HG03108 (cell line): ENCODE data around the gene SMIM22.
"Not testable (repeated sequence)": the region's sequence is repeated elsewhere in the genome, so short reads cannot be mapped to it uniquely, and the experiment has no call there.

ENCODE experiments used
- ATAC-seq: cut with Tn5 transposase; IDR thresholded peaks from one replicate; pipeline ENCODE4 v1.9.1; 2021; ENCODE audit warnings: moderate library complexity; ENCODE audit not compliant: unreplicated experiment

SMIM22 gene

DNA sequence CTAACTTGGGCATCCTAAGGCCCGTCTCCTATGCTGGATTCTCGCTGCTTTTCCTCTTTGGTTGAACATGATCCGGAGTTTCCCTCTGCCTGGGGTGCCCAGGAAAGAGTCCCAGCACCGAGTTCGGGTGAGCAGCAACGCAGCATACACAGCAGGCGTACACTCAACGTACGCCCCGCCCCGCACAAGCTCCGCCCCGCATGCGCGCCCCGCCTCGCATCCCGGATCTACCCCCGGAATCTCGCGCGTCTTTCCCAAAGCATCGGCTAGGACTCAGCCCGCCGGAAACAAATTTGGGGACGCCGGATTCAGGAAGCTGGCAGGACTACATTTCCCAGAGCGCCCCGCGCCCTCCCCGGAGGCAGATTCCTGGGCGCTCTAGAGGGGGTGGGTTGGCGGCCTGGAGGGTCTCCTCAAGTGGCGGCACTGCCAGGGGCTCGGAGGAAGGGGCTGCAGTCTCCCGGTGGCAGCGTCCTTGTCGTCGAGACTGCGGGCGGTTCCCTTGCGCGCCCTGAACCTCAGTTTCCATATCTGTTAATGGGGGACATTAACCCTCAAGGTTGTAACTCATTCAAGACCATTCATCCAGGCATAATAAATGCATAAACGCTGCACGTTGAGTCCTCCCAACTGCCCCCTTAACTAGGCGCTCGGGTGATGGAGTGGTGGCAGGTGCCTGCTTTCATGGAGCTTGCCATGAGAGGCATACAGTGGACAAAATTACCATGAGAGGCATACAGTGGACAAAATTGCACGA, 26.4 kb upstream of the SMIM22 start:
- peak; percentile 54 for ATAC-seq

DNA sequence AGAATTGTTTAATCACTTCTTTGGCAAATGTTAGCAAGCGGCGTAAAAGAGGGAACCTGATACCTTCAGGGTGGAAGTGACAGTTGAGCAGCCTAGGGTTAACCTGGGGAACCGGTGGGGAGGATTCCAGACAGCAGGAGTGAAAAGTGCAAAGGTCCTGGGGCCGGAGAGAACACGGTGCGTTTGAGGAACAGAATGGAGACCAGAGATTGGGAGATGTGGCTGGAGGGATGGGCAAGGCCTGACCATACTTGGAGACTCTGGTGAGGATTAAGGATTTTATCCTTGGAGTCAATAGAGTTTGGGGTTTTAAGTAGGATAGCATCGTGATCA, 25.9 kb upstream of the SMIM22 start:
- no peak for ATAC-seq

DNA sequence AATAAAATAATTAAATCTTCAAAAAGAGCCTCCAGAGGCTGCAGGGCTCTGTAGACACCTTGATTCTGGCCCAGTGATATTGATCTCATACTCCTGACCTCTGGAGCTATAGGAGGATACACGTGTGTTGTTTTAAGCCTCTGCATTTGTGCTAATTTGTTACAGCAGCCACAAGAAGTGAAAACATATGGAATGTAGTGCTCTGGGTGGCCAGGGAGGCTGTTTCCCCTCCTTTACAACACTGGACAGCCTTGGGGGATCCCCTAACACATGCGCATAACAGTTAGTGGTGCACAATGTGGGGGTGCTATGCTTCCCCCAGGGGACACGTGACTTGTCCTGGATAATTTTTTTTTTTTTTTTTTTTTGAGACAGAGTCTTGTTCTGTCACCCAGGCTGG, 23.5 kb upstream of the SMIM22 start:
- ATAC-seq: no peak

DNA sequence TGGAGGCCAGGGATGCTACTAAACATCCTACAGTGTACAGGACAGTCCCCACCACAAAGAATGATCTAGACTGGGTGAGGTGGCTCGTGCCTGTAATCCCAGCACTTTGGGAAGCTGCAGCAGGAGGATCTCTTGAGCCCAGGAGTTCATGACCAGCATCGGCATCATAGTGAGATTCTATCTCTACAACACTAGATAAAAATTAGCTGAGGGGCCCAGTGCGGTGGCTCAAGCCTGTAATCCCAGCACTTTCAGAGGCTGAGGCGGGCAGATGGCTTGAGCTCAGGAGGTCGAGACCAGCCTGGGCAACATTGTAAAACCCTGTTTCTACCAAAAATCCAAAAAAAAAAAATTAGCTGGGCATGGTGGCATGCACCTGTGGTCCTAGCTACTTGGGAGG, 22.8 kb upstream of the SMIM22 start:
- no peak for ATAC-seq

DNA sequence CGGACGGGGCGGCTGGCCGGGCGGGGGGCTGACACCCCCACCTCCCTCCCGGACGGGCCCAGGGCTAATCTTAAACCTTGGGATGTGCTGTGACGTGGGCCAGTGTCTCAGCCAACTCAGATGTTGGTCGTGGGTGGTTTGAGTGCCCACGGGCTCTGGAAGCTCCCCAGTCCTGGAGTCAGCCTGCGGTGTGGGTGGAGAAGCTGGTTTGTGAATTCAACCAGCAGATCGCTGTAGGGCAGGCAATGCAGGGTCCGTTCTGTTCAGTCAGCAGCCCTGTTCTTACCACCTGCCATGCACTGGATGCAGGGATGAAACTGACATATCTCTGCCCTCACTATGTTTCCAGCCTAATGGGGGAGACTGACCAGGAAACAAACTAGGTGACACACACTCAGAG, 20.2 kb upstream of the SMIM22 start:
- ATAC-seq: no peak

DNA sequence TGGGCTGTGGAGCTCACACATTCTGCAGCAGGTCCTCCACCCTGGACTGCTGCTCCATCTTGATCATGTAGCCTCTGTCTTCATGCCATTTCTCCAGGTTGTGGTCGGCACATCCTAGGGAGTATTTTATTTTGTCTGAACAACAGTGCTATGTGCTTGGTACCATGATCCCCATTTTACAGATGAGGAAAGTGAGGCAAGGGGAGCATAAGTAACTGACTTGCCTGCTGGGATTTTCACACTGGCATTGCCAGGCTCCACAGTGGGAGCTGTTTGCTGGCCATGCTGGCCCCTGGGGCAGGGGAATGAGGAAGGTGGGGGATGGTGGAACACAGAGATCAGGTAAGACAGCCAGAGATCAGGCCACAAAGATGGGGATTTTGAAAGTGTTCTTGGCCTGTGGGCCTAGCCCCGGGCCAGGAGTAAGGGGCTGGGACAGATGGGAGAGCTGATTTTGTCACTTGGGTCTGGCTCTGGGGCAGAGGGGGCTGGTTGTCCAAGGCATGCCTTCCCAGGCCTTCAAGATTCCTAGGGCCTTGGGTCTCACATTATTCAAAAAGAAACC, 18.9 kb upstream of the SMIM22 start:
- ATAC-seq: no peak

DNA sequence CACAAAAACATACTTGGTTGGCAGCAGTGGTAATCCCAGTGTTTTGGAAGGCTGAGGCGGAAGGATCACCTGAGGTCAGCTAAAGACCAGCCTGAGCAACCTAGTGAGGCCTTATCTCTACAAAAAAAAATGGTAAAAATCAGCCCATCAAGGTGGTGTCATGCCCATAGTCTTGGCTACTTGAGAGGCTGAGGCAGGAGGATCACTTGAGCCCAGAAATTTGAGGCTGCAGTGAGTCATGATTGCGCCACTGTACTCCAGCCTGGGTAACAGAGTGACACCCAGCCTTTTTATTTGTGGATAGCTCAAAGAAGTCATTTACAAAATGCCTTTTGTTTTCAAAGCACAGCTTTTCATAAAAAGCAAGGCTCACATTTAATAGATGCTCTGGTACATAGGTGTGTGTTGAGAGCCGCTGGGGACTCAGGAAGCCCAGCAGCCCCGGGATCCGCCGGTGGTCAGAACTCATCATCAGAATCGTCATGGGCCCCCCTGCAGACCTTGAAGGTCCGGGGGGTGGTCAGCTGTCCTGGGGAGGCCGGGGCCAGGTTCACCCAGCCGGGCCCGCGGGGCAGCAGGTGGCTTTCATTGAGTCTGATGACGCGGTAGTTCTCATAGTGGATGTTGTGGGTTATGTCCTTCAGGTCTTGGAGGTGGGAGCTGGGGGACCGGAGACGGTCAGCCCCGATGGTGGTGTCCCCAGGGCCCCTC, 17.7 kb upstream of the SMIM22 start:
- no peak for ATAC-seq

DNA sequence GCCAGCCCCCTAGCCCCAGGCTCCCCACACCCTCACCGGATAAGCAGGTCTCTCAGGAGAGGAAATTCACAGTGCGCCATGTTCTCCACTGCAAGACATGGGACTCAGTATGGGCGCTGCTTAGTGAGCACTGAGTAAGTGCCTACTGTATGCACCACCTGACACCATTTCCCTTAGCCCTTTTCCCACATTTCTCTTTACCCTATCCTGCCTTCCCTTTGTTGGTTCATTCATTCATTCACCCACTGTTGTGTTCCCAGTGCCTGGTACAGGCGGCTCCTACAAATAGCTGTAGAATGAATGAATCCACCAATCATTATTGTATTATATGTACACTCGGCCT, 17.1 kb upstream of the SMIM22 start:
- ATAC-seq: no peak

DNA sequence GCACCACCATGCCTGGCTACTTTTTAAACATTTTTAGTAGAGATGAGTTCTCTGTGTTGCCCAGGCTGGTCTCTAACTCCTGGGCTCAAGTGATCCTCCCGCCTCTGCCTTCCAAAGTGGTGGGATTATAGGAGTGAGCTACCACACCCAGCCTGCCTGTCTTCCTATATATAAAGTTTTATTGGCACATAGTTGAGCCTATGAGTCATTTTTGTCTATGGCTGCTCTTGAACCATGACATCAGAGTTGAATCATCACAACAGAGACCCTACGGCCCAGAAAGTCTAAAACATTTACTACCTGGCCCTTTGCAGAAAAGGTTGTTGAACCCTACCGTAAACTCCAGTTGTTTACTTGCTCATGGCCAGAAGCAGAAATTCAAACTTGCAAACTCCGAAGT, 14.9 kb upstream of the SMIM22 start:
- no peak for ATAC-seq

DNA sequence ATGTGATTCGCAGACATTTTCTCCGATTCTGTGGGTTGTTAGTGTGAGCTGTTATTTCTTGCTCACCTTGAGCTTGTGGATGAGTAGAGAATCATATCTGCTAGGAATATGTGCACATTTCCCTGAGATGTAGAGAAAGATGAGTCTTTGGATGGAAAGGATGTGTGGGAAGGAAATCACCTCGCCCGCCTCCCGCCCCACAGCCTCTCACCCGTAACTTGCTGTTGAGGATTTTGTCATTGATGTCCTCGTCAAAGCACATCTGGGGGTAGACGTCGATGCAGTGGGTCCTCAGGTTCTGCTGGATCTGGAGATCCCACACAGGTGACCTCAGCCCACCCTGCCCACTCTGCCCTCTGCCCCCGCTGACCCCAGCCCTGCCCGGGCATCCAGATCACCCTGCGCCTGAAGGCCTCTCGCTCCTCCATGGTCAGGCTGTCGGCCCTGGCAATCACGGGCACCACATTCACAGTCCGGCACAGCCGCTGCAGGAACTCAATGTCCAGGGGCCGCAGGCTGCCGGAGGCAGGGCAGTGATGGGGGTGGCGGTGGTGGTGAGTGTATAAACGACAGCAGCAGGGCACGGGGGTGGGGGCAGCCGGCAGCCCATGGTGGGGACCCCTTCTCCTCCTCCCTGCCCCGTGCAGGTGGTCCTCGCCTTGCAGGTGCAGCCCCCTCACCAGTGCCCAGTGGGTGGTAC, 11.8 kb upstream of the SMIM22 start:
- no peak for ATAC-seq

DNA sequence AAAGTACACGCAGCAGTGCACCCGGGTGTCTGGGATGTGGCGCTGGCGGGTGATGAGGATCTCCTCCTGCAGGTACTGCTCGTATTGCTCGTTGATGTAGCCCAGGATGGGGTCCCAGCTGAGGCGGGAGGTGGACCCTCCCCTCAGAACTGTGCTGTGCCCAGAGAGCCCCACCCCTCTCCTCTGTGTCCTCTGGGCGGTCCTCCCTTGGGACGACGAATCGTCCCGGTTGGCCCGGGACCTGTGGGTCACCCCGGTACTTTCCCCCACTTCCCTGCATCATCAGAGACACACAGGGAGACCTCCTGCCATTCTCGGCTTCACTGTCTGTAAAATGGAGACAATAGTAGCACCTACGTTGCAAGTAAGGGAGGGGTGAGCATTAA, 11.2 kb upstream of the SMIM22 start:
- no peak for ATAC-seq

DNA sequence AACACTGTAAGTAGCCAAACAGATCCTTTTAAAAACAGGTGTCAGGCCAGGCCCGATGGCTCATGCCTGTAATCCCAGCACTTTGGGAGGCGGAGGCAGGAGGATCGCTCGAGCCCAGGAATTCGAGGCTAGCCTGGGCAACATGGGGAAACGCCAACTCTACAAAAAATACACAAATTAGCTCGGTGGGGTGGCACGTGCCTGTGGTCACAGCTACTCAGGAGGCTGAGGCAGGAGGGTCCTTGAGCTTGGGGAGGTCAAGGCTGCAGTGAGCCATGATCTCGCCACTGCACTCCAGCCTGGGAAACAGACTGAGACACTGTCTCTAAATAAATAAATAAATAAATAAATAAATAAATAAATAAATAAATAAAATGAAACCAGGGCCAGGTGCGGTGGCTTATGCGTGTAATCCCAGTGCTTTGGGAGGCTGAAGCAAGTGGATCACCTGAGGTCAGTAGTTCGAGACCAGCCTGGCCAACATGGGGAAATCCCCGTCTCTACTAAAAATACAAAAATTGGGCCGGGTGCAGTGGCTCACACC, 10.7 kb upstream of the SMIM22 start:
- not testable (repeated sequence) for ATAC-seq

DNA sequence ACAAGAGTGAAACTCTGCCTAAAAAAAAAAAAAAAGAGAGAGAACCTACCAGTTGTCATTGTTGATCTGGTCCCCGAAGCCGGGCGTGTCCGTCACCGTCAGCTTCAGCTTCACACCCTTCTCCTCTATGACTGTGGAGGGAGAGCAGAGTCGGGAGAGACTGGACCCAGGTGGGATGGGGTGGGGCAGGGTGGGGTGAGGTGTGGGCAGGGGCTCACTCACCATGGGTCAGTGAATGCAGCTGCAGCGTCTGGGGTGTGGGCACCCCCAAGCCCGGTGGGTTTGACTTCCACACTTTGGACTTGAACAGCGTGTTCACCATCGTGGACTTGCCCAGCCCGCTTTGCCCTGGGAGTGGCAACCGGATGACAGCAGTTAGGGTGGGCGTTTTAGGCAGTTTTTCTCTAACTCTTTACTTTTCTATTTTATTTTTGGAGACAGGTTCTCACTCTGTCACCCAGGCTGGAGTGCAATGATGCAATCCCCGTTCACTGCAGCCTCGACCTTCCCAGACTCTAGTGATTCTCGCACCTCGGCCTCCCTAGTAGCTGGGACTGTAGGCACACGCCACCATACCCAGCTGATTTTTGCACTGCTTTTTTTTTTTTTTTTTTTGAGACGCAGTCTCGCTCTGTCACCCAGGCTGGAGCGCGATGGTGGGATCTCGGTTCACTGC, 9.3 kb upstream of the SMIM22 start:
- no peak for ATAC-seq

DNA sequence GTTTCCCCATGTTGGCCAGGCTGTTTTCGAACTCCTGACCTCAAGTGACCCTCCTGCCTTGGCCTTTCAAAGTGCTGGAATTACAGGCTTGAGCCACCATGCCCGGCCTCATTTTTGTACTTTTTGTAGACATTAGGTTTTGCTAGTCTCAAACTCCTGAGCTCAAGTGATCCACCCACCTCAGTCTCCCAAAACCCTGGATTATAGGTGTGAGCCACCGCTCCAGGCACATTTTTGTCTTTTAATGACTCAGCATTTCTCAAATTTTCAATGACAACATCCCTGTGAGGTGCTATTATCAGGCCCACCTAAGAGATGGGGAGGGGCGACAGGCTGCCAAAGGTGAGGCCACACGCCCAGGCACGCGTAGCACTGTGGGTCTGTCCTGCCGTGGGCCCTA, 8.1 kb upstream of the SMIM22 start:
- ATAC-seq: no peak

DNA sequence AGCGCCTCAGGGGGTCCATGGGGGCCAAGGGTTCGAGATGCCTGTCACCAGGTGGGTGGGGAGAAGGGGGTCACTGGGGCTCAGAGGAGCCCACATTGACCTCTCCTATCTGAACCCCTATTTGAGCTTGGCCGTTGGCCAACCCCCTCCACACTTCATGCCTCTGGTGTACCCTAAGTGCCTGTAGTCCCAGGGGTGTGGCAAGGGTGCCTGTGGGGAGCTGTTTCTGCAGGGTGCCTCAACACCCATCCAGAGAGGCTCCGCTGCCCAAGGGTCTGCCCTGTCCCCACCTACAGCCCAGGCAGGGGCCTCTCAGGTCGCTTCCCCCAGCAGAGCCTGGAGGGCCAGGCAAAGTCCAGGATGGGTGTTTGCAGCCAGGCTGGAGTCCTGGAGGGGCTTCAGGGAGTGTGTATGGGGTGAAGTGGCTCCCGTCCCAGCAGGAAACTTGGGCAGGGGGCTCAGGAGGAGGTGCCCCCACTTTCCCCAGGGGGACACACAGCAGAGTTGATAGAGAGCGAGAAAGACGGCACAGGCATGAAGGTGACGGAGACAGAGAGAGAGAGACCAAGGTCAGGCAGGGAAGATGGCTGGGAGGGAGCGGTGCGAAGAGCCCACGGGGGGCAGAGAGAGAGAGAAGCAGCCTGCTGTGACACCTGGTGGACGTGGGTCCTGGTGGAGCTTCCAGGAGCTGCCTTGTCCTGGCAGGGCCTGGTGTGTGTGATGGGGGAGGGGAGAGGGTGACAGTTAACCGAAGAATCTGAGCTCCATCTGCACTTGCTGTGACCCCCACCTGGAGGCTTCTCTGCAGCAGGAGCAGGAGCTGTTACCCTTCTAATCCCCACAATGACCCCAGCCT, 7.3 kb upstream of the SMIM22 start, which contains the start of gene SEPTIN12:
Gene SEPTIN12 (minus strand): TSS at position 719 of the 856 bp plus-strand sequence. CDS start 700 bp downstream, at position 19.
- ATAC-seq: no peak

DNA sequence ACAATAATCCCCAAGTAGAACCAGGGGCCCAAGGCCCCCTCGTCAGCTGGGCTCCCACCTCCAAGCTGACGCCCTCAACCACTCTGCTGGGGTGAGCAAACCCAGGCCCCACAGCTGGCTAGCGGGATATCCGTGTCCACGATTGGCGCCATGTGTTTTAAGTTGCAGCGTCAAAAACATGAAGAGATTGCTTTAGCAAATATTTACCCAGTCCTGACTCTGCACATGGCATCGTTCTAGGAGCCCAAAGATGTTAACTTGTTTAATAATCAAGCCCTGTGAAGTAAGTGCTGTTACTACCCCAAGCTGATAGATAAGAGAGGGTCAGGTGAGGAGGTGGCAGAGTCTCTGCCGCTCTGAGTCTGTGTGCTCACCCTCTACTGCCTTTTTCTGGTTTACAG, 6.7 kb upstream of the SMIM22 start:
- ATAC-seq: no peak

DNA sequence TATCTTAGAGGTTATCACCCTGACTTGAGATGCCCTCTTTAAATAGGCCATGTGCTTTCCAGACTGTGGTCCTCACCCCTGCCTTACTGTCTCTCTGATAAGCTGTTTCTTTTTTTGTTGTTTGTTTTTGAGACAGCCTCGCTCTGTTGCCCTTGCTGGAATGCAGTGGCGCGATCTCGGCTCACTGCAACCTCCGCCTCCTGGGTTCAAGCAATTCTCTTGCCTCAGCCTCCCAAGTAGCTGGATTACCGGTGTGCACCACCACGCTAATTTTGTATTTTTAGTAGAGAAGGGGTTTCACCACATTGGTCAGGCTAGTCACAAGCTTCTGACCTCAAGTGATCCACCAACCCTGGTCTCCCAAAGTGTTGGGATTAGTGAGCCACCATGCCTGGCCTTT, 6.3 kb upstream of the SMIM22 start:
- no peak for ATAC-seq

DNA sequence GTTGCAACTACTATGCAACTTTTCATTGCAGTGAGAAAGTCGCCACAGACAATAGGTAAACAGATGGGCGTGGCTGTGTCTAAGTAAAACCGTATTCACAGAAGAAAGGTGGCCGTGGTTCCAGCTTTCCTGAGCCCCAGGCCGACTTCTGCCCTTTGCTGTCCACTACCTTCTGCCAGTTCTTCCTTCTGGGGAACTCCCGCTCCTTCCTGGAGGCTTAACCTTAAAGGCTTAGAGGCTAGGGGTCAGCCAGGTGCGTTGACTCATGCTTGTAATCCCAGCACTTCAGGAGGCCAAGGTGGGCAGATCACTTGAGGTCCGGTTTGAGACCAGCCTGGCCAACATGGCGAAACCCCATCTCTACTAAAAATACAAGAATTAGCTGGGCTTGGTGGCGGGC, 4.9 kb upstream of the SMIM22 start:
- ATAC-seq: no peak

DNA sequence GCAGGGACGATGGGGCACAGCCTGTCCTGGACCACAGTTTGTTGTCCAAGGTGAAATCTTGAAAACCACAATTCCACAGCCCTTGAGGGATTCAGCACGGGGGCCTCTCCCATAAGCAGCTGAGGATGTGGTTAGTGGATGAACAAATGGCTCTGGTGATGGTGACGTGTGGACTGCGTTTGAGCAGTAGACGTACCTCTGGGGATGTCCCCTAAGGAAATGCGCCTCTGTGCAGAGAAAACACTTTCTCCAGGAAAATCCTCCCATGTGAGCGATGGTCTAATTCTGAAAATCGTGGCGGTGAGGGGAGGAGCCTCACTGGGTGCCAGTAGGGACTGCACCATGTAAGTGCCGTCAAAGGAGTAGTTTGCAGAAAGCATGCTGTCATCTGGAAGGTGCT, 4.3 kb upstream of the SMIM22 start:
- ATAC-seq: no peak

DNA sequence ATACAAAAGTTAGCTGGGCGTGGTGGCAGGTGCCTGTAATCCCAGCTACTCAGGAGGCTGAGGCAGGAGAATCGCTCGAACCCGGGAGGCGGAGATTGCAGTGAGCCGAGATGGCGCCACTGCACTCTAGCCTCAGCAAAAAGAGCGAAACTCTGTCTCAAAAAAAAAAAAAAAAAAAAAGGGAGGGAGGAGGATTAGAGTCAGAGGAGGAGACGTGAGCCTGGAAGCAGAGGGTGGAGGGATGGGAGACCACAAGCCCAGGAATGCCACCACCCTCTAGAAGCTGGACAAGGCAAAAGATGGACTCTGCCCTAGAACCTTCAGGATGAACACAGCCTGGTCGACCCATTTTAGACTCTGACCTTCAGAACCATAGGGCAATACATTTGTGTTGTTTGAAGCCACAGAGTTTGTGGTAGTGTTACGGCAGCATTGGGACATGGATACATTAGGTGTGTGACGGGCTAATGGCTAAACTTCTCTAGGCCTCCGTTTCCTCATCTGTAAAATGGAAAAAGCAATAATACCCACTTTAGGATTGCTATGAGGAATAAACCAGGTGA, 2.1 kb upstream of the SMIM22 start:
- no peak for ATAC-seq
